NB4 (cell line): ENCODE results near the gene SAMMSON.

Source experiments
- DNase-seq: peaks from one replicate; pipeline ENCODE4 v3.0.0; 2010; ENCODE audit warnings: low read depth
- H3K4me3 ChIP-seq: one replicate; pipeline ENCODE4 v1.5.1; 2011; ENCODE audit warnings: mild to moderate bottlenecking, low read depth, low read length, moderate library complexity
- MAX ChIP-seq: IDR thresholded peaks from 2 replicates; pipeline ENCODE4 v1.6.1; 2011; ENCODE audit warnings: low read depth, low read length
- MYC ChIP-seq: IDR thresholded peaks from 2 replicates; pipeline ENCODE4 v1.6.1; 2011; ENCODE audit warnings: low read depth, low read length
- POLR2A ChIP-seq: IDR thresholded peaks from 2 replicates; pipeline ENCODE4 v1.6.1; 2011; ENCODE audit warnings: mild to moderate bottlenecking; ENCODE audit not compliant: insufficient read length; ENCODE audit errors: extremely low read depth
- TF ChIP-seq, protein P1 (sequence below): IDR thresholded peaks from one replicate; pipeline ENCODE4 v1.5.1; 2012; ENCODE audit warnings: low read depth, low read length

SAMMSON gene

GRCh38 chr3:69985266-69985665 is 14.3 kb upstream of the SAMMSON start:
- no peak for TF ChIP-seq MAX
- TF ChIP-seq POLR2A: no peak
- TF ChIP-seq, protein P1, sequence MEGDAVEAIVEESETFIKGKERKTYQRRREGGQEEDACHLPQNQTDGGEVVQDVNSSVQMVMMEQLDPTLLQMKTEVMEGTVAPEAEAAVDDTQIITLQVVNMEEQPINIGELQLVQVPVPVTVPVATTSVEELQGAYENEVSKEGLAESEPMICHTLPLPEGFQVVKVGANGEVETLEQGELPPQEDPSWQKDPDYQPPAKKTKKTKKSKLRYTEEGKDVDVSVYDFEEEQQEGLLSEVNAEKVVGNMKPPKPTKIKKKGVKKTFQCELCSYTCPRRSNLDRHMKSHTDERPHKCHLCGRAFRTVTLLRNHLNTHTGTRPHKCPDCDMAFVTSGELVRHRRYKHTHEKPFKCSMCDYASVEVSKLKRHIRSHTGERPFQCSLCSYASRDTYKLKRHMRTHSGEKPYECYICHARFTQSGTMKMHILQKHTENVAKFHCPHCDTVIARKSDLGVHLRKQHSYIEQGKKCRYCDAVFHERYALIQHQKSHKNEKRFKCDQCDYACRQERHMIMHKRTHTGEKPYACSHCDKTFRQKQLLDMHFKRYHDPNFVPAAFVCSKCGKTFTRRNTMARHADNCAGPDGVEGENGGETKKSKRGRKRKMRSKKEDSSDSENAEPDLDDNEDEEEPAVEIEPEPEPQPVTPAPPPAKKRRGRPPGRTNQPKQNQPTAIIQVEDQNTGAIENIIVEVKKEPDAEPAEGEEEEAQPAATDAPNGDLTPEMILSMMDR: no peak
- no peak for TF ChIP-seq MYC
- no peak overlapping the region for H3K4me3 ChIP-seq
- DNase-seq: no peak

DNA sequence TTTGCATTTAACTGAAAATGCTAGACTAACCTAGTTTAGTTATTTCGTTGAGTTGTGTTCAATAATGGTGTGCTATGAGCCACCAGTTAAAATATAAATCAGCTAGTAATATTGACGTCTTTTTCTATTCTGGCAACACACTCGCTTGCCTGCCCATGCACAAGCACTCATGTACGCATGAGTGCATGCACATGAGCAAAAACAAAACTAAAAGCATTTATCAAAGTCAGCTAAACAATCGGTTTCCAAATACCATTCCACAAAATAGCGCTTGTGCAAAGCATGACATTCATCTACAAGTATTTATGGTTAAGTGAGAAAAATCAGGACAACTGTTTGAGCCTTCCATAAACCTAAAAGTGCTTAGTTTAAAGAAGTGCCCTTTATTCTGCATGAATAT is 13.1 kb upstream of the SAMMSON start:
- TF ChIP-seq MAX (no peak), POLR2A (no peak), MYC (no peak)
- TF ChIP-seq, protein P1: no peak
- H3K4me3 ChIP-seq: no peak overlapping the region
- no peak for DNase-seq

DNA sequence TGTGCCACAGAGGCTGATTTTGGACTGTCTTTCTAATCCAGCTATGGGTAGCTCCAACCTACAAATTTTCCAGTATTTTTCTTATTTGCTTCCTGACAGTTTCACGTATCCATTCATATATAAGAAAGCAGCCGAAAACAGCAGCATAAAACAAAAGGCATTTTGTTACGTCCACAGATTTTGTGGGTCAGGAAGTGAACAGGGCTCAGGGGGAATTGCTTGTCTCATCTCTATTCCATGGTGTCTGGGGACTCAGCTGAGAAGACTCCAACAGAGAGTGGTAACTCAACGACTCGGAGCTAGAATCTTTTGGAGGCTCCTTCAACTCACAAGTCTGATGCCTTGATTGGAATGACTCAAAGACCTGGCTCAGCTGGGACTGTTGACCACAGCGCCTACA is 11.7 kb upstream of the SAMMSON start:
- DNase-seq: no peak
- H3K4me3 ChIP-seq: no peak overlapping the region
- TF ChIP-seq MYC: no peak
- TF ChIP-seq POLR2A: no peak
- TF ChIP-seq, protein P1: no peak
- TF ChIP-seq MAX: no peak

DNA sequence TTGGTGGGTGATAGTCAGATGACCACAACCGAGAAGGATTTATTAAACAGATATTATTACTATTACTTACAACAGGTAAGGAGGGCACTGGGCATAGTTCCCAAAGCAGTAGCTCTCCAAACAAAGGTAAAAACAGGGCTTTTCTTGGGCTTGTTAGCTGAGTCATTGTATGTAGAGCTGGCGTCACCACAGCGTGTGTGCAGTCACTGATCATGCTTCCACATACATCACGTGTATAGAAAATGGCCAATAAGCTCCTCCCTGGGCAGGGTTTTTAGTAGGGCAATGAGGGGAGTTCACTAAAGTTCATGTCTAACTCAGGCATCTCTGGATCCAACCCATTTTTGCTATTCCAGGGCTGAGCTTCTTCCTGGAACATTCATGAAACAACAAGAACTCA is 5.8 kb upstream of the SAMMSON start:
- H3K4me3 ChIP-seq: no peak overlapping the region
- no peak for TF ChIP-seq MAX
- no peak for TF ChIP-seq POLR2A
- TF ChIP-seq MYC: no peak
- TF ChIP-seq, protein P1: no peak
- no peak for DNase-seq

DNA sequence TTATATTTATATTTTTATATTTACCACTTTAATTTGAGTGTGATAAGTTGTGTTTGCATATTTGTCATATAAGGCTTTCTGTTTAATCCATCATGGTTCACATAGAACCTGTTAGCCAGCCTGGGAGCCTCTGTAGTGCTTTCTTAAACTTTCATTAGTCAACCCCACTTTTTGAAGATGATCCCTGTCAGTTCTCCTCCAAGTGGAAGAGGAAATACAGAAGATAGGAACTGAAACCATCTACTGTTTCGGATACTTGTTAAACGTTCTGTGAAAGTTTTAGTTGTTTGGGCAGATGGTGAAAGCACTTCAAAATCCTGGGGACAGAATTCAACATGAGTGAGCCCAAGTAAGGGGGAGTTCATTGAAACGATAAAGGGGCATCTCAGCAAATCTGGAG is 4.6 kb upstream of the SAMMSON start:
- no peak for DNase-seq
- TF ChIP-seq MAX (no peak), MYC (no peak), POLR2A (no peak)
- TF ChIP-seq, protein P1: no peak

DNA sequence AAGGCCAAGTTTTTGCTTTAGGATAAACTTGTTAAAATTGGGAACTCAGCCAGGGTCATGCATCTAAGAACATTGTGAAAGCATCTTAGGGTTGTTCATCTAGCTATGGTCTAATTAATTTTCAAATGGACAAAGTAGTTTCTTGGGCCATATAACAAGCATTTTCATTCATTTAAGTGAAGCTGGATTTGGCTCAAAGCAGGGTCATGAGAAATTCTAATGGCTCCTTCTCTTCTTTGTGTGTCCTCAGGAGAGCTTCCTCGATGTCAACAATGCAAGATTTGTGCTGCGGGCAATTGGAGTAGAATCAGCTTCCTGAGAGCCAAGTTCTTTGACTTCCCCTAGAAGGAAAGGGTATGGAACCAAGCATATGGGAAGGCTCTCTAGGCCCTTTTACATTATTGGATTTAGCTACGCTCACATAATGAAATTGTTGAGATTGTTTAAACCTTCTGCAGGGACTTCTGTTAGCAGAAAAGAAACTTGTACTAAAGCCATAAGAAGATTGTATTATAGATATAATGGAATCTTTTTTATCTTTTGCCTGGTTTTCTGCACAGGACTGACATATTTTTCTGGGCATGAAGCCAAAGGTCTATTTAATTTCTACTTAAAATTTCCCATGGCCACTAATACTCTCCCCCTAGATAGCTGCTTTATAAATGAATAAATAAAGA is 1.8 kb upstream of the SAMMSON start:
- no peak for TF ChIP-seq MYC
- no peak for TF ChIP-seq MAX
- TF ChIP-seq POLR2A: no peak
- TF ChIP-seq, protein P1: no peak
- H3K4me3 ChIP-seq: no peak overlapping the region
- DNase-seq: no peak

More for the DNA sequence above, 4.6 kb upstream of the SAMMSON start:
- no peak overlapping the region for H3K4me3 ChIP-seq
